GM12801 (cell line): ENCODE measurements around the gene CYBA.

ENCODE experiments used
- CTCF ChIP-seq: IDR thresholded peaks from one replicate; pipeline ENCODE4 v1.5.1; 2011; ENCODE audit warnings: control low read depth; ENCODE audit not compliant: insufficient read length; ENCODE audit errors: extremely low read depth

CYBA gene

GRCh38 chr16:88652762-88653063 is 1.9 kb upstream of the CYBA start:
- no peak for TF ChIP-seq CTCF

GRCh38 chr16:88651989-88652761 is 1.3 kb upstream of the CYBA start:
- no peak for TF ChIP-seq CTCF

GRCh38 chr16:88651276-88651988 is 579 bp upstream of the CYBA start:
- TF ChIP-seq CTCF: no peak

GRCh38 chr16:88649924-88650748 is 717 bp downstream of the CYBA start:
- no peak for TF ChIP-seq CTCF

- TF ChIP-seq CTCF: no peak
These were observed 1.5 kb downstream of the CYBA start for GRCh38 chr16:88649195-88649923.

- no peak for TF ChIP-seq CTCF
These were observed 3.4 kb downstream of the CYBA start for GRCh38 chr16:88647178-88648070.
